KMS-11 (cell line): ENCODE data around the gene CAV1.

ENCODE experiments used
- H2AFZ ChIP-seq: fragments of 200-600 bp; sonication (generic); 2 replicates; pipeline ENCODE4 v1.6.1; 2016; ENCODE audit warnings: antibody characterized with exemption, mixed run types, low read depth
- H3K27ac ChIP-seq: fragments of 200-600 bp; sonication (generic); 2 replicates; pipeline ENCODE4 v1.6.1; 2016; ENCODE audit warnings: mild to moderate bottlenecking, mixed run types
- H3K27me3 ChIP-seq: fragments of 200-600 bp; sonication (generic); 2 replicates; pipeline ENCODE4 v1.6.1; 2017; ENCODE audit warnings: mild to moderate bottlenecking, low read depth, mixed run types, moderate library complexity; ENCODE audit not compliant: insufficient read depth
- H3K36me3 ChIP-seq: fragments of 200-600 bp; sonication (generic); 2 replicates; pipeline ENCODE4 v1.6.1; 2017; ENCODE audit warnings: mild to moderate bottlenecking, mixed run types; ENCODE audit not compliant: insufficient read depth
- H3K4me1 ChIP-seq: fragments of 200-600 bp; sonication (generic); 2 replicates; pipeline ENCODE4 v1.6.1; 2016; ENCODE audit warnings: mild to moderate bottlenecking, low read depth, mixed run types; ENCODE audit not compliant: poor library complexity, severe bottlenecking
- H3K4me2 ChIP-seq: fragments of 200-600 bp; sonication (generic); 2 replicates; pipeline ENCODE4 v1.7.0; 2016; ENCODE audit warnings: mild to moderate bottlenecking, mixed run types
- H3K4me3 ChIP-seq: fragments of 200-600 bp; sonication (generic); IDR thresholded peaks from 2 replicates; pipeline ENCODE4 v1.6.1; 2017; ENCODE audit warnings: low read depth, low read length, mixed read lengths; ENCODE audit not compliant: insufficient read depth
- H3K79me2 ChIP-seq: fragments of 200-600 bp; sonication (generic); 2 replicates; pipeline ENCODE4 v1.6.1; 2016; ENCODE audit warnings: low read depth, mixed run types; ENCODE audit not compliant: insufficient read depth
- H3K9ac ChIP-seq: fragments of 200-600 bp; sonication (generic); 2 replicates; pipeline ENCODE4 v1.6.1; 2016; ENCODE audit warnings: mild to moderate bottlenecking, mixed run types
- H4K20me1 ChIP-seq: fragments of 200-600 bp; sonication (generic); 2 replicates; pipeline ENCODE4 v1.6.1; 2016; ENCODE audit warnings: mild to moderate bottlenecking, mixed run types; ENCODE audit not compliant: insufficient read depth
- CTCF ChIP-seq: fragments of 200-600 bp; sonication (generic); conservative IDR thresholded peaks from 2 replicates; pipeline ENCODE4 v1.6.1; 2017; ENCODE audit warnings: low read depth, mild to moderate bottlenecking, antibody characterized with exemption, low read length, moderate library complexity, mixed read lengths

Gene CAV1

DNA sequence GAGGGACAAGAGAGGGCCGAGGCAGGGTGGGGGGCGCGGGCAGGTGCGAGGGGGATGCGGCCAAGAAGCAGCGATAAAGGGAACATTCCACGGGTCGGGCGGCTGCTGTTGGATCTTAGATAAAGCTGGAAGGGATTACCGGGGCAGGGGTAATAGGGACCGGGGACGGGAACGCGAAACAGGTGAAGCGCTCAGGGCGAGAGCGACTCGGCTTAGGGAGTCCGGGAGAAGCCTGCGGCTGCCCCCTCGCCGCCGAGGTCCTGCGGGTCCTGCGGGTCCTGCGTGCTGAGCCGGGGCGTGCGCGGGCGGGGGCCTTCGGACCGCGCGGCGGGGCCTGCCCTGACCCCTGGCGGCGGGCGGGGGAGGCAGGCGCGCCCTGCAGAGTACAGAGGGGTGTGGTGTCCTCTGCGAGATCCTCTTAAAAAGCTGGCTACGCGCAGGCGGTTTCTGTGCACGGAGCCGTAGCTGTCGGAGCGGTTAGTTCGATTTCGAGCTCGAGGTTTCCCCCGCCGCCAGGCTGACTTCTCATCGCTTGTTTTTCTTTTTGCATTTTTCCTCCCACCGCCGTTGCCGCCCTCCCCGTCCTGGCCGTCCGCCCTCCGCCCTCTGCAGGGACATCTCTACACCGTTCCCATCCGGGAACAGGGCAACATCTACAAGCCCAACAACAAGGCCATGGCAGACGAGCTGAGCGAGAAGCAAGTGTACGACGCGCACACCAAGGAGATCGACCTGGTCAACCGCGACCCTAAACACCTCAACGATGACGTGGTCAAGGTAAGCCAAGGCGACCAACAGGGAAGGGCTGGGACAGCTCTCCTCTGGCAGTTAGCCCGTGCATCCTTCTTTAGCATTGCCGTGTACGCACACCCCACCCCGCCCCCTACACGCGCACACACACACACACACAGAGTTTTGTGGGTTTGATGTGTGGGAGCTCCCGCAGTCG, 1.4 kb downstream of the CAV1 start:
- Histone ChIP-seq H2AFZ (peak overlapping the region; percentile 98), H3K27ac (peak overlapping the region; percentile 47), H3K4me1 (peaks cover 54% of the 10 kb centered on the region), H3K9ac (peak overlapping the region; percentile 69), H3K79me2 (0 out of 2 replicates have a peak, but pooled peaks cover 12% of the 10 kb centered on the region), H4K20me1 (no peaks in the 10 kb centered on the region), H3K27me3 (no peaks in the 10 kb centered on the region; the same call in 1 of the 2 replicates), H3K4me3 (peak overlapping the region; percentile 76), H3K4me2 (peak overlapping the region; percentile 94), H3K36me3 (no peaks in the 10 kb centered on the region)
- TF ChIP-seq CTCF = peak; percentile 83

GRCh38 chr7:116526897-116527296, 2.1 kb downstream of the CAV1 start:
- Histone ChIP-seq H2AFZ (peak overlapping the region; percentile 98; the same call in 1 of the 2 replicates), H3K9ac (peak overlapping the region; percentile 69; the same call in 1 of the 2 replicates), H3K4me2 (peak overlapping the region; percentile 94), H3K27me3 (no peaks in the 10 kb centered on the region; the same call in 1 of the 2 replicates), H3K4me3 (no peak overlapping the region), H3K4me1 (peaks cover 60% of the 10 kb centered on the region), H3K36me3 (no peaks in the 10 kb centered on the region), H3K79me2 (0 out of 2 replicates have a peak, but pooled peaks cover 12% of the 10 kb centered on the region), H4K20me1 (no peaks in the 10 kb centered on the region), H3K27ac (peak overlapping the region; percentile 47; the same call in 1 of the 2 replicates)
- no peak for TF ChIP-seq CTCF

- H3K4me3 ChIP-seq = no peak overlapping the region
These were observed 2.7 kb downstream of the CAV1 start for GRCh38 chr7:116527521-116527920.

More at GRCh38 chr7:116527521-116527920, 2.7 kb downstream of the CAV1 start:
- Histone ChIP-seq H3K4me1 (peaks cover 66% of the 10 kb centered on the region), H3K27ac (0 out of 2 replicates have a peak overlapping the region, but pooled peaks have one; percentile 47), H3K9ac (peak overlapping the region; percentile 69; the same call in 1 of the 2 replicates), H3K36me3 (no peaks in the 10 kb centered on the region), H4K20me1 (no peaks in the 10 kb centered on the region), H3K27me3 (no peaks in the 10 kb centered on the region), H3K79me2 (0 out of 2 replicates have a peak, but pooled peaks cover 12% of the 10 kb centered on the region), H3K4me2 (peak overlapping the region; percentile 94), H2AFZ (no peak overlapping the region; the same call in 1 of the 2 replicates)
- no peak for TF ChIP-seq CTCF
